GM10266 (cell line): ENCODE data around the gene ELAPOR1.

Experiments
- DNase-seq: peaks from one replicate; pipeline ENCODE4 v3.0.0; 2012; ENCODE audit errors: extremely low spot score
- CTCF ChIP-seq: IDR thresholded peaks from 2 replicates; pipeline ENCODE4 v1.5.1; 2012; ENCODE audit warnings: mild to moderate bottlenecking, low read depth; ENCODE audit not compliant: control insufficient read depth, insufficient read depth; ENCODE audit errors: missing control alignments

Gene ELAPOR1

DNA sequence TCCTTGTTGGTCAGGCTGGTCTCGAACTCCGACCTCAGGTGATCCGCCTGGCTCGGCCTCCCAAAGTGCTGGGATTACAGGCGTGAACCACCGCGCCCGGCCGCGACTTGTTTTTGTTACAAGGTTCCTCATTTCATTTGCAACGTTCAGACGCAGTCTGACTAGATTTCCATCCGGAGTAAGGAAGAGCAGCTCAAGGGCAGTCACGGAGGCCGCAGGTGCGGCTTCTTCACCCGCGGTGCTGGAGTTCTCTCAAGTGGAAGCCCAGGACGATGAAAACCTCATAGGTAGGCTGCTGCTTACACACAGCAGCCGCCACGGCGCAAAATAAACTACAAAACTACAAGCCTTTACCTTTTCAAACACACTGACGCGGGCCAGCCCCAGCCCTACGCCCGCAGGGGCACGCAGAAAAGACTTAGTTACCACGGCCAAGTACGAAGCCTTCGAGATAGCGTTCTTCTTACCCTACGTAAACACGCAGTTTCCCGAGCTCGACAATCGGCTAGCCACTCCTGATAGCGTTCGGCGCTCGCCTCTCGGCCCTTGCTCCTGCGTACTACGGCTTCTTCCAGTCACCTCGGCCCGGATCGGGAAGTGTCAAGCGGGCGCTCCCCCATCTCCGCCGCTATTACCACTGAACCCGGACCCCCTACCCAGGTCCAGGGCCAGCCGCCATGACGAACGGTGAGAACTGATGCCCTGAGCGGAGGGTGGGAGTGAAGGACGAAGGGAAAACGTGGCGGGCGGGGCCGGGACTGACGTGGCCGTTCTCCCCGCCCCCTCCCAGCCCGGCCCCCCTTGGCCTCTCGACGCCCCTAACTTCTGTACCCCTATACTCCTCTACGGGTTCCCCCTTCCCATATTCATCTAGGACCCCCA, 23.5 kb upstream of the ELAPOR1 start, which contains the start of gene TMEM167B:
Gene TMEM167B, plus strand, starts transcription at position 569 of the 882 bp plus-strand sequence. Its CDS starts 109 bp downstream, at position 678.
- peak; percentile 82 for DNase-seq
- TF ChIP-seq CTCF = no peak

DNA sequence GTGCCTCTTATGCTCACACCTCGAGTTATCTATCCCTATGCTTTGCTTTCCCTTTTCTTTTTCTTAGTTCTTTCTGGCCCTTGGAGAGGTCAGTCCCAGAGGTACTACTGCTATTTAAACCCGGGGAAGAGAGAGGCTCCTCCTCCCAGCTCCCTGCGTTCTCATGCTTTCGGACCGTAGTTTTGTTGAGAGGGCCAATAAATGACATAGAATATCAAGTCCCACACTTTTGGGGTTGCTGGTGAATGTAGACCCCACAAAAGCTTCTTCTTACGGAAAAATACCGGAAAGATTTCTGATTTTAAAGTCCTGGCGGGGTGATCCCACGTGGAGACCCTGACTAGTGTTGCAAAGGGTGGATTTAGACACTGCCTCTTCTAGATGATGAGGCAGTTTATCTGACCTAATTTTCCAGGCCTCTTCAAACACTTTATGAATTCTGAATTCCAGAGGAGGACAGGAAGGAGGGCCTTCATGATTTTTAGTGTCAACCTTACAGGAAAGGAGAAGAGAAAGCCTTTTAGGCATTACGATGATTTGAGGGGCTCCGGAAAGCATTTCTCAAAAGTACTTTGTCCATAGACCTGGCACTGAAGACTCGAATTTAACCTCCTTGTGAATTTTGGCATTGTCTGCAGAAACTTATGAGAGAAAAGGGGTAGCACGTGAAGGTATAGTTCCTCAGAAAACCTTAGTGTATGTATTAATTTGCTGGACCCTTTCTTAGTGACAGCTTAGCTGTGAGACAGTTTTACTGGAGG, 22.7 kb upstream of the ELAPOR1 start:
- DNase-seq = no peak
- TF ChIP-seq CTCF = no peak

DNA sequence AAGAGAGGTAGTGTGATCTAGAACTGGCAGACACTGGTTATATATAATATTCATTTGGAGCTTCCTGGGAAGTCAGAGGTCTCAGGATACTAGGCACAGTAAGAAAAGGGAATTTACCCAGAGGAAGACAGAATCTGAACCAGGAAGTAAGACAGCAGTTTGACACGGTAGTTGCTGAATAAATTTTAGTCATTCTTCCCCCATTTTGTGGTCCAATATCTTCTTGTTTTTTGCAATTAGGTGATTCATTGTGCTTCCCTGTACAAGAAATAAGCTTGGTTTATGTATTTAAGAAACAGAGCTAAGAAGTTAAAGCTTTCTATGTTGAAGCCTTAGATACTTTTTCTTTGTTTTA, 22.1 kb upstream of the ELAPOR1 start:
- DNase-seq = no peak
- TF ChIP-seq CTCF = no peak

GRCh38 chr1:109094377-109094803, 19.5 kb upstream of the ELAPOR1 start:
- no peak for TF ChIP-seq CTCF
- DNase-seq = no peak

DNA sequence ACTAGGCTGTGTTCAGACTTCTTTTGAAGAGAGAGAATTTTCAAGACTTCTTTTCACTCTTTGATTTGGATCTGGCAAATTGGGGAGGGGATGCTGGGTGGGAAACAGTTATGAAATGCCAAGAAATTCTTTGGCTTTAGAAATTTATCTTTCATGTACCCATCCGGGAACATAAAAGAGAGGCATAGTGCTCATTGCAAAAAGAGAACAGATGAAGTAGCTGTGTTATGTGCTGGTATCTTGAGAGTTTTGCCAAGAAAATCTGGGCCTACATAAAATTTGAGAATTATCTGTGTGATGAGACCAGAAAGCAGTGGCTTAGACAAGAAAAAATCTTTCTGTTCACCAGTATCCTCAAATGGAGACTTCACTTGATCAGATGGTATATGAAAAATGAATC, 19.0 kb upstream of the ELAPOR1 start:
- no peak for DNase-seq
- TF ChIP-seq CTCF = no peak

DNA sequence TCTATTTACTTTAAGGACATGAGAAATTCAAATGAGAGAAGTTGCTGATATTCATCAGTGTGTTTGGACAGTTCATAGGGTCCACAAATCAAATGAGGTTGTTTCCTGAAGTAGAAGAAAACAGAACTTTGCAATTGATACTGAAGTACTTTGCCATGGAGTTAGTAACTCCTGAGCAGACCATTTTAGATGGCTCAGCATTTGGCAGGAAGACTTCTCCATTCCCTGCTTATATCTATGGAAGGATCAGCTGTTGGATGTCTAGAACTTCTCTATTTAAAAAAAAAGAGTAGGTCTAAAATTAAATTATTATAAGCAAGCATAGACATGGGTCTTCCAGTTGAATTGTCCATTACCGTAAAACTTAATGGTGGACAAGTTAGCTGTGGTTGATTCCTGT, 18.3 kb upstream of the ELAPOR1 start:
- TF ChIP-seq CTCF = no peak
- DNase-seq = no peak

- DNase-seq = no peak
- no peak for TF ChIP-seq CTCF
Observed at GRCh38 chr1:109096120-109096519, 17.8 kb upstream of the ELAPOR1 start.
